Measurements from ENCODE around the gene ASTN2. TPM values are rescaled to one million over a fixed set of nuclear protein-coding genes. Genes with fewer than 3 reads are reported as not detected.

The ASTN2 gene
- total RNA-seq, 4 donors from 2014 or later: 4.0 to 7.0 (median 4.9) TPM

- WGBS, 2 donors (ENCODE audit: low coverage in 1 of 2): 66% methylated on average over 4 of the region's 4 CpGs; no CpG with 5 or more reads in 1 of the 2 donors
- no peaks in the 10 kb centered on the region for H3K4me1 ChIP-seq
- no peak overlapping the region for H3K4me3 ChIP-seq
- no peaks in the 10 kb centered on the region for H3K36me3 ChIP-seq
- no peaks in the 10 kb centered on the region for H3K9me3 ChIP-seq
- TF ChIP-seq, protein P1, sequence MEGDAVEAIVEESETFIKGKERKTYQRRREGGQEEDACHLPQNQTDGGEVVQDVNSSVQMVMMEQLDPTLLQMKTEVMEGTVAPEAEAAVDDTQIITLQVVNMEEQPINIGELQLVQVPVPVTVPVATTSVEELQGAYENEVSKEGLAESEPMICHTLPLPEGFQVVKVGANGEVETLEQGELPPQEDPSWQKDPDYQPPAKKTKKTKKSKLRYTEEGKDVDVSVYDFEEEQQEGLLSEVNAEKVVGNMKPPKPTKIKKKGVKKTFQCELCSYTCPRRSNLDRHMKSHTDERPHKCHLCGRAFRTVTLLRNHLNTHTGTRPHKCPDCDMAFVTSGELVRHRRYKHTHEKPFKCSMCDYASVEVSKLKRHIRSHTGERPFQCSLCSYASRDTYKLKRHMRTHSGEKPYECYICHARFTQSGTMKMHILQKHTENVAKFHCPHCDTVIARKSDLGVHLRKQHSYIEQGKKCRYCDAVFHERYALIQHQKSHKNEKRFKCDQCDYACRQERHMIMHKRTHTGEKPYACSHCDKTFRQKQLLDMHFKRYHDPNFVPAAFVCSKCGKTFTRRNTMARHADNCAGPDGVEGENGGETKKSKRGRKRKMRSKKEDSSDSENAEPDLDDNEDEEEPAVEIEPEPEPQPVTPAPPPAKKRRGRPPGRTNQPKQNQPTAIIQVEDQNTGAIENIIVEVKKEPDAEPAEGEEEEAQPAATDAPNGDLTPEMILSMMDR (IDR thresholded peaks at IDR 0.05): no peak
- TF ChIP-seq EP300 (IDR thresholded peaks at IDR 0.05): no peak
- TF ChIP-seq POLR2AphosphoS5 (IDR thresholded peaks at IDR 0.05): no peak
- TF ChIP-seq POLR2A (IDR thresholded peaks at IDR 0.05): no peak
- ATAC-seq: no peak
- H3K27me3 ChIP-seq: no peaks in the 10 kb centered on the region
- H3K27ac ChIP-seq: no peak overlapping the region
Measured at GRCh38 chr9:116506685-116507084, 908.2 kb downstream of the ASTN2 start.

DNA sequence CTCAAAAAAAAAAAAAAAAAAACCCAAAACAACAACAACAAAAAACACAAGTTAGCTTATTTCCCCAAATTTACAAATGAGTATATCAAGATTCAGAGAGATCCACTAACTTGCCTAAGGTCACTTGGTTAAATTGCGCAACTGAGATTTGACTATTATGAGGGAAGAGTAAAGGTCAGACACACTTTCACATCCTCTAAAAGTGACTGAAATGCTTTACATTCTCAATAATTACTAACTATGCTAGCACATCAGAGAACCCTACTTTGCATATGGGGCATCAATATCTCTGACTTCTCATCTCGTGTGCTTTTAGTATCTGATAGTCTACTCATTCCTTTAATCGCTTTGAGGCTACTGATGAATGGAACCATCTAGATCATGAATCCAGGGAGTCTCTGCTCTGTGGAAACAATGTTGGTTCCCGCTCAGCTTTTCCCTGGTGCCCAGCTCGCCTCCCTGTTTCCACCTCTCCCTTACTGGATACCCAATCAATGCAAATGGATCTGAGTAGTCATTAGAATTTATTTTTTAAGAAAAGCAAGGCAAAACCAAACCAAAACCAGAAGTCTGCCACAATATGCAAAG is 909.9 kb downstream of the ASTN2 start:
- ATAC-seq: no peak
- H3K4me3 ChIP-seq: no peak overlapping the region
- TF ChIP-seq POLR2AphosphoS5 (IDR thresholded peaks at IDR 0.05) (no peak), POLR2A (IDR thresholded peaks at IDR 0.05) (no peak), EP300 (IDR thresholded peaks at IDR 0.05) (no peak)
- TF ChIP-seq, protein P1 (IDR thresholded peaks at IDR 0.05): no peak

GRCh38 chr9:116504081-116504480 is 910.8 kb downstream of the ASTN2 start:
- no peaks in the 10 kb centered on the region for H3K4me1 ChIP-seq
- 88 to 100% methylated on average over 1 to 3 of the region's 3 CpGs for whole genome bisulfite sequencing, 2 donors (ENCODE audit: low coverage in 1 of 2)
- H3K36me3 ChIP-seq: no peaks in the 10 kb centered on the region
- no peaks in the 10 kb centered on the region for H3K9me3 ChIP-seq
- no peak for ATAC-seq
- TF ChIP-seq POLR2AphosphoS5 (IDR thresholded peaks at IDR 0.05): no peak
- TF ChIP-seq, protein P1 (IDR thresholded peaks at IDR 0.05): no peak
- TF ChIP-seq EP300 (IDR thresholded peaks at IDR 0.05): no peak
- TF ChIP-seq POLR2A (IDR thresholded peaks at IDR 0.05): no peak
- H3K27ac ChIP-seq: no peak overlapping the region
- no peak overlapping the region for H3K4me3 ChIP-seq
- no peaks in the 10 kb centered on the region for H3K27me3 ChIP-seq

More for the DNA sequence above, 909.9 kb downstream of the ASTN2 start:
- 91 to 93% methylated on average over 5 of the region's 5 CpGs for WGBS, 2 donors (ENCODE audit: low coverage in 1 of 2)
- Histone ChIP-seq H3K27ac (no peak overlapping the region), H3K4me1 (no peaks in the 10 kb centered on the region), H3K27me3 (no peaks in the 10 kb centered on the region), H3K9me3 (no peaks in the 10 kb centered on the region), H3K36me3 (no peaks in the 10 kb centered on the region)

- H3K27ac ChIP-seq: no peak overlapping the region
- H3K36me3 ChIP-seq: no peaks in the 10 kb centered on the region
- TF ChIP-seq EP300 (IDR thresholded peaks at IDR 0.05) (no peak), POLR2AphosphoS5 (IDR thresholded peaks at IDR 0.05) (no peak), POLR2A (IDR thresholded peaks at IDR 0.05) (no peak)
- TF ChIP-seq, protein P1 (IDR thresholded peaks at IDR 0.05): no peak
- ATAC-seq: no peak
- no peaks in the 10 kb centered on the region for H3K9me3 ChIP-seq
- H3K27me3 ChIP-seq: no peaks in the 10 kb centered on the region
- H3K4me3 ChIP-seq: no peak overlapping the region
- no peaks in the 10 kb centered on the region for H3K4me1 ChIP-seq
Measured at GRCh38 chr9:116502746-116503145, 912.1 kb downstream of the ASTN2 start.

GRCh38 chr9:116501871-116502270 is 913.0 kb downstream of the ASTN2 start:
- no peaks in the 10 kb centered on the region for H3K27me3 ChIP-seq
- 88% methylated on average over 1 of the region's 1 CpG; no CpG with 5 or more reads in 1 of the 2 donors for WGBS, 2 donors (ENCODE audit: low coverage in 1 of 2)
- no peak overlapping the region for H3K27ac ChIP-seq
- no peaks in the 10 kb centered on the region for H3K36me3 ChIP-seq
- no peak for TF ChIP-seq POLR2A (IDR thresholded peaks at IDR 0.05)
- no peak for TF ChIP-seq EP300 (IDR thresholded peaks at IDR 0.05)
- no peak for TF ChIP-seq POLR2AphosphoS5 (IDR thresholded peaks at IDR 0.05)
- TF ChIP-seq, protein P1 (IDR thresholded peaks at IDR 0.05): no peak
- no peaks in the 10 kb centered on the region for H3K4me1 ChIP-seq
- no peaks in the 10 kb centered on the region for H3K9me3 ChIP-seq
- ATAC-seq: no peak
- H3K4me3 ChIP-seq: no peak overlapping the region
